ENCODE measurements around the gene NUCKS1.

Gene NUCKS1

GRCh38 chr1:205749234-205750137 lies 496 bp downstream of the NUCKS1 start:
- TF ChIP-seq CTCF (IDR thresholded peaks at IDR 0.05), result no peak

GRCh38 chr1:205748403-205749233 lies 1.4 kb downstream of the NUCKS1 start:
- peak overlapping the region; percentile 52 for H3K4me2 ChIP-seq (ENCODE audit: low read length)
- peak overlapping the region; percentile 84 for H3K4me3 ChIP-seq (ENCODE audit: low read depth, low read length)
- H3K9me3 ChIP-seq (ENCODE audit: control insufficient read depth, low read length), result no peaks in the 10 kb centered on the region
- H3K4me1 ChIP-seq, result peaks cover 10% of the 10 kb centered on the region
- H2AFZ ChIP-seq, result peak overlapping the region; percentile 46
- H3K9ac ChIP-seq, result no peak overlapping the region
- no peaks in the 10 kb centered on the region for H3K36me3 ChIP-seq (ENCODE audit: control insufficient read depth, insufficient read depth, low read length)
- H3K27ac ChIP-seq, result peak overlapping the region; percentile 94
- peaks cover 8% of the 10 kb centered on the region for H3K79me2 ChIP-seq
- no peak for TF ChIP-seq CTCF (IDR thresholded peaks at IDR 0.05)
- no peaks in the 10 kb centered on the region for H3K27me3 ChIP-seq (ENCODE audit: control insufficient read depth, insufficient read depth, low read length)

More at GRCh38 chr1:205749234-205750137, 496 bp downstream of the NUCKS1 start:
- H2AFZ ChIP-seq, result peak overlapping the region; percentile 46
- H3K4me2 ChIP-seq (ENCODE audit: low read length), result peak overlapping the region; percentile 52
- peak overlapping the region; percentile 19 for H3K9ac ChIP-seq
- H3K9me3 ChIP-seq (ENCODE audit: control insufficient read depth, low read length), result no peaks in the 10 kb centered on the region
- no peaks in the 10 kb centered on the region for H3K36me3 ChIP-seq (ENCODE audit: control insufficient read depth, insufficient read depth, low read length)
- peak overlapping the region; percentile 84 for H3K4me3 ChIP-seq (ENCODE audit: low read depth, low read length)
- peak overlapping the region; percentile 94 for H3K27ac ChIP-seq
- H3K27me3 ChIP-seq (ENCODE audit: control insufficient read depth, insufficient read depth, low read length), result no peaks in the 10 kb centered on the region
- peaks cover 8% of the 10 kb centered on the region for H3K79me2 ChIP-seq
- H3K4me1 ChIP-seq, result peaks cover 10% of the 10 kb centered on the region

- Histone ChIP-seq H3K9ac (no peak overlapping the region), H3K4me2 (ENCODE audit: low read length) (peak overlapping the region; percentile 14), H3K4me3 (ENCODE audit: low read depth, low read length) (no peak overlapping the region), H3K36me3 (ENCODE audit: control insufficient read depth, insufficient read depth, low read length) (no peaks in the 10 kb centered on the region), H3K27me3 (ENCODE audit: control insufficient read depth, insufficient read depth, low read length) (no peaks in the 10 kb centered on the region), H3K27ac (no peak overlapping the region), H3K79me2 (peaks cover 11% of the 10 kb centered on the region), H2AFZ (no peak overlapping the region), H3K4me1 (peaks cover 10% of the 10 kb centered on the region), H3K9me3 (ENCODE audit: control insufficient read depth, low read length) (no peaks in the 10 kb centered on the region)
- TF ChIP-seq CTCF (IDR thresholded peaks at IDR 0.05), result no peak
These were observed 3.1 kb downstream of the NUCKS1 start for GRCh38 chr1:205746757-205747412.

GRCh38 chr1:205744403-205744802 lies 5.6 kb downstream of the NUCKS1 start:
- H2AFZ ChIP-seq, result no peak overlapping the region
- peaks cover 11% of the 10 kb centered on the region for H3K79me2 ChIP-seq
- TF ChIP-seq CTCF (IDR thresholded peaks at IDR 0.05), result no peak
- H3K4me2 ChIP-seq (ENCODE audit: low read length), result no peak overlapping the region
- no peaks in the 10 kb centered on the region for H3K27me3 ChIP-seq (ENCODE audit: control insufficient read depth, insufficient read depth, low read length)
- H3K9ac ChIP-seq, result no peak overlapping the region
- H3K27ac ChIP-seq, result no peak overlapping the region
- H3K9me3 ChIP-seq (ENCODE audit: control insufficient read depth, low read length), result no peaks in the 10 kb centered on the region
- no peaks in the 10 kb centered on the region for H3K36me3 ChIP-seq (ENCODE audit: control insufficient read depth, insufficient read depth, low read length)
- H3K4me3 ChIP-seq (ENCODE audit: low read depth, low read length), result no peak overlapping the region
- peaks cover 5% of the 10 kb centered on the region for H3K4me1 ChIP-seq

Measured in parathyroid adenoma (tissue), 2 donors.